Kidney (tissue), 14 donors: ENCODE measurements around the gene SPEM1. TPM values are rescaled to one million over a fixed set of nuclear protein-coding genes. Genes with fewer than 3 reads are reported as not detected.
"Not testable (repeated sequence)": the region's sequence is repeated elsewhere in the genome, so short reads cannot be mapped to it uniquely, and the experiment has no call there.

ENCODE experiments used
- DNase-seq, 5 donors: peaks; one replicate each; pipeline ENCODE4 v3.0.0-alpha.2; 2013 to 2020
- FAIRE-seq: peaks from 2 replicates; lab custom pipeline; 2012; peaks lifted over from hg19 to GRCh38; lab: Jason Lieb, UNC
- H3K27ac ChIP-seq, 2 donors: one replicate each; pipeline ENCODE4 v1.7.0; 2013; ENCODE audit warnings: low read depth in 2 of 2, low read length in 2 of 2, inconsistent platforms in 1 of 2
- H3K27me3 ChIP-seq: one replicate; pipeline ENCODE4 v1.7.1; 2013; ENCODE audit warnings: low read length, inconsistent platforms; ENCODE audit not compliant: control insufficient read depth, insufficient read depth
- H3K36me3 ChIP-seq, 3 donors: one replicate each; pipeline versions ENCODE4 v1.7.0 to v1.7.1; 2013; ENCODE audit warnings: low read length in 3 of 3, control low read depth in 1 of 3, inconsistent platforms in 1 of 3; ENCODE audit not compliant: insufficient read depth in 3 of 3, control insufficient read depth in 2 of 3
- H3K4me1 ChIP-seq, 3 donors: one replicate each; pipeline versions ENCODE4 v1.7.0 to v1.7.1; 2013; ENCODE audit warnings: low read length in 3 of 3, inconsistent platforms in 1 of 3, low read depth in 1 of 3; ENCODE audit not compliant: control insufficient read depth in 2 of 3, insufficient read depth in 2 of 3
- H3K4me3 ChIP-seq, 3 donors: one replicate each; pipeline versions ENCODE4 v1.7.0 to v1.8.1; 2013; ENCODE audit warnings: low read length in 3 of 3, control low read depth in 1 of 3, inconsistent platforms in 1 of 3
- H3K9ac ChIP-seq, 3 donors: one replicate each; pipeline versions ENCODE4 v1.7.0 to v1.7.1; 2013; ENCODE audit warnings: low read length in 3 of 3, control low read depth in 1 of 3, inconsistent platforms in 1 of 3
- H3K9me3 ChIP-seq, 3 donors: one replicate each; pipeline versions ENCODE4 v1.7.0 to v1.7.1; 2013; ENCODE audit warnings: low read length in 3 of 3, control low read depth in 1 of 3, inconsistent platforms in 1 of 3; ENCODE audit not compliant: control insufficient read depth in 2 of 3, insufficient read depth in 1 of 3
- intact Hi-C: fragments of 100-400 bp; cut with DNase I; formaldehyde crosslinking; loops from one replicate; pipeline ENCODE4 v1.11.1; 2022
- polyA plus RNA-seq: library from polyadenylated mRNA; stranded (reverse); fragments of 350-450 nt; fragmentation: Illumina TruSeq; extraction: RNeasy Lipid Tissue Mini Kit (QIAGEN cat#74804); gene quantifications from one replicate; pipeline ENCODE4 v1.2.3, GENCODE V29; 2014; ENCODE audit warnings: low read depth, low replicate concordance; ENCODE audit not compliant: insufficient read depth
- total RNA-seq: library from RNA; stranded (reverse); fragmentation: NEBNext Ultra II Directional; extraction: Animal tissue kit (Norgen Biotek cat#: 25700); gene quantifications from one replicate; pipeline ENCODE4 v1.2.1, GENCODE V29; 2021
- TF ChIP-seq, protein P1 (sequence below): IDR thresholded peaks from 3 replicates; pipeline ENCODE4 v1.5.1; 2012; ENCODE audit warnings: mild to moderate bottlenecking, moderate library complexity, borderline replicate concordance; ENCODE audit not compliant: insufficient read depth; ENCODE audit errors: extremely low read depth
- donor health status: control.
- donor health status: control.
- donor health status: control.
- donor health status: control.
- donor health status: control.
- donor health status: DM: yes; HTN: yes; CAD: no.
- donor health status: Normal renal cell carcinoma (clear cell type).

SPEM1 gene
- total and polyA plus RNA-seq, 2 donors from 2014 or later, result not detected

DNA sequence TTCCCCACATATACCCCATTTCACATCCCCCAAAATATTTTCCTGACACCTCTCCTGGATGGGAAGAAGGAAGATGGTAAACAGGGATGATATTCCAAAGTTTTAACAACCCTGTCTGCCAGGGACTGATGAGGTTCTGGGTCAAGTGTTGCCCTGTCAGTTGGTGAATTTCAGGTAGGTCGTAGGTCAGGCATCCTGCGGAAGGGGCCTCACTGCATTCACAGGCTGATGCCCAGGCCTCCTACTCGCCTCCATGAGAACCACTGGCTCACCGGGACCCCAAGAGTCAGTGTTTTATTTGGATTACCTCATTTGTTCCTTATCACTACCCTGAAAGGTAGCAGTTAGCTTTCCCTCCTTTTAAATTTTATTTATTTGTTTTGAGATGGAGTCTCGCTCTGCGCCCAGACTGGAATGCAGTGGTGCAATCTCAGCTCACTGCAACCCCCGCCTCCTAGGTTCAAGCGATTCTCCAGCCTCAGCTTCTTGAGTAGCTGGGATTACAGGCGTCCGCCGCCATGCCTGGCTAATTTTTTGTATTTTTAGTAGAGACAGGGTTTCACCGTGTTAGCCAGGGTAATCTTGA, 48.8 kb downstream of the SPEM1 start:
- FAIRE-seq (no peak), DNase-seq (peak; percentile 43 to 83 (median 69))
- Histone ChIP-seq H3K27me3 (no peaks in the 10 kb centered on the region), H3K36me3 (peaks cover 0 to 5% (median 2%) of the 10 kb centered on the region in 3 donors), H3K4me3 (no peak overlapping the region), H3K9me3 (no peaks in the 10 kb centered on the region), H3K4me1 (peaks cover 0 to 6% (median 4%) of the 10 kb centered on the region in 3 donors), H3K27ac (no peak overlapping the region), H3K9ac (no peak overlapping the region)
- intact Hi-C loops, result no loop called here
- TF ChIP-seq, protein P1, sequence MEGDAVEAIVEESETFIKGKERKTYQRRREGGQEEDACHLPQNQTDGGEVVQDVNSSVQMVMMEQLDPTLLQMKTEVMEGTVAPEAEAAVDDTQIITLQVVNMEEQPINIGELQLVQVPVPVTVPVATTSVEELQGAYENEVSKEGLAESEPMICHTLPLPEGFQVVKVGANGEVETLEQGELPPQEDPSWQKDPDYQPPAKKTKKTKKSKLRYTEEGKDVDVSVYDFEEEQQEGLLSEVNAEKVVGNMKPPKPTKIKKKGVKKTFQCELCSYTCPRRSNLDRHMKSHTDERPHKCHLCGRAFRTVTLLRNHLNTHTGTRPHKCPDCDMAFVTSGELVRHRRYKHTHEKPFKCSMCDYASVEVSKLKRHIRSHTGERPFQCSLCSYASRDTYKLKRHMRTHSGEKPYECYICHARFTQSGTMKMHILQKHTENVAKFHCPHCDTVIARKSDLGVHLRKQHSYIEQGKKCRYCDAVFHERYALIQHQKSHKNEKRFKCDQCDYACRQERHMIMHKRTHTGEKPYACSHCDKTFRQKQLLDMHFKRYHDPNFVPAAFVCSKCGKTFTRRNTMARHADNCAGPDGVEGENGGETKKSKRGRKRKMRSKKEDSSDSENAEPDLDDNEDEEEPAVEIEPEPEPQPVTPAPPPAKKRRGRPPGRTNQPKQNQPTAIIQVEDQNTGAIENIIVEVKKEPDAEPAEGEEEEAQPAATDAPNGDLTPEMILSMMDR, result no peak

DNA sequence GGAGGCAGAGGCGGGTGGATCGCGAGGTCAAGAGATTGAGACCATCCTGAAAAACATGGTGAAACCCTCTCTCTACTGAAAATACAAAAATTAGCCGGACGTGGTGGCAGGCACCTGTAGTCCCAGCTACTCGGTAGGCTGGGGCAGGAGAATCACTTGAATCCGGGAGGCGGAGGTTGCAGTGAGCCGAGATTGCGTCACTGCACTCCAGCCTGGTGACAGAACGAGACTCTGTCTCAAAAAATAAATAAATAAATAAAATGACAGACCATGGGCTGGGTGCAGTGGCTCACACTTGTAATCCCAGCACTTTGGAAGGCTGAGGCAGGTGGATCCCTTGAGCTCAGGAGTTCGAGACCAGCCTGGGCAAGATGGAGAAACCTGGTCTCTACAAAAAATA, 49.7 kb downstream of the SPEM1 start:
- H3K9ac ChIP-seq, H3K36me3 ChIP-seq, H3K27me3 ChIP-seq, H3K4me1 ChIP-seq, FAIRE-seq, intact Hi-C loops, H3K4me3 ChIP-seq, H3K9me3 ChIP-seq, H3K27ac ChIP-seq: not testable (repeated sequence)
- peak in 1 of 5 donors; percentile 23 for DNase-seq

DNA sequence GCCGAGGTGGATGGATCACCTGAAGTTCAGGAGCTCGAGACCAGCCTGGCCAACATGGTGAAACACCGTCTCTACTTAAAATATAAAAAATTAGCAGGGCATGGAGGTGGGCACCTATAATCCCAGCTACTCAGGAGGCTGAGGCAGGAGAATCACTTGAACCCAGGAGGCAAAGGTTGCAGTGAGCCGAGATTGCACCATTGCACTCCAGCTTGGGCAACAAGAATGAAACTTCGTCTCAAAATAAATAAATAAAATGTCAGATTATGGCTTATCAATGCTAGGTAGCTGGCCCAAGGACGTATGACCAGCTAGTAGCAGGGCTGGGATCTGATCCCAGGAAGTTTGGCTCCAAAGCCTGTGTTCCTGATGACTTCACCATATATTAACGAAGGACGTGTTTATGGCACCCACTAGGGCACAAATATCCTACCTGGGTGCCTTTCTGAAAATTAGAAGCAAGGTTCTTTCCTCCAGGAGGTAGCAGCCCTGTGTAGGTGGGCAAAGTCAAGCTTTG, 50.4 kb downstream of the SPEM1 start:
- H3K9ac ChIP-seq, H3K9me3 ChIP-seq, H3K27me3 ChIP-seq, FAIRE-seq, intact Hi-C loops, H3K4me3 ChIP-seq, H3K36me3 ChIP-seq, H3K4me1 ChIP-seq, H3K27ac ChIP-seq: not testable (repeated sequence)
- DNase-seq, result peak in 1 of 5 donors; percentile 8

Other genes starting within 250 kb of the SPEM1 start
Only the 30 nearest of the 39 such genes appear.
- 477 TPM for gene GABARAP, start 177.9 kb upstream of the SPEM1 start, total RNA-seq
- 1,483 TPM for gene GABARAP, start 177.9 kb upstream of the SPEM1 start, polyA plus RNA-seq
- 113 TPM for gene CTDNEP1, start 168.6 kb upstream of the SPEM1 start, total RNA-seq
- gene CTDNEP1, start 168.6 kb upstream of the SPEM1 start, polyA plus RNA-seq, result 124 TPM
- gene ELP5, start 168.1 kb upstream of the SPEM1 start, total RNA-seq, result 41.9 TPM
- gene ELP5, start 168.1 kb upstream of the SPEM1 start, polyA plus RNA-seq, result 110 TPM
- 233 TPM for gene CLDN7, start 157.8 kb upstream of the SPEM1 start, total RNA-seq
- 119 TPM for gene CLDN7, start 157.8 kb upstream of the SPEM1 start, polyA plus RNA-seq
- 4.2 TPM for gene SLC2A4, start 138.6 kb upstream of the SPEM1 start, total RNA-seq
- 2.8 TPM for gene SLC2A4, start 138.6 kb upstream of the SPEM1 start, polyA plus RNA-seq
- gene YBX2, start 125.7 kb upstream of the SPEM1 start, total RNA-seq, result 1.3 TPM
- gene YBX2, start 125.7 kb upstream of the SPEM1 start, polyA plus RNA-seq, result 3.3 TPM
- gene EIF5A, start 112.7 kb upstream of the SPEM1 start, total RNA-seq, result 306 TPM
- 434 TPM for gene EIF5A, start 112.7 kb upstream of the SPEM1 start, polyA plus RNA-seq
- 67.0 TPM for gene GPS2, start 105.0 kb upstream of the SPEM1 start, total RNA-seq
- 101 TPM for gene GPS2, start 105.0 kb upstream of the SPEM1 start, polyA plus RNA-seq
- gene NEURL4, start 91.0 kb upstream of the SPEM1 start, total RNA-seq, result 44.7 TPM
- 21.2 TPM for gene NEURL4, start 91.0 kb upstream of the SPEM1 start, polyA plus RNA-seq
- gene ACAP1, start 83.8 kb upstream of the SPEM1 start, total RNA-seq, result 26.0 TPM
- gene ACAP1, start 83.8 kb upstream of the SPEM1 start, polyA plus RNA-seq, result 9.9 TPM
- gene KCTD11, start 68.2 kb upstream of the SPEM1 start, total RNA-seq, result 14.4 TPM
- 7.2 TPM for gene KCTD11, start 68.2 kb upstream of the SPEM1 start, polyA plus RNA-seq
- not detected for gene TMEM95, start 65.2 kb upstream of the SPEM1 start, total RNA-seq
- not detected for gene TMEM95, start 65.2 kb upstream of the SPEM1 start, polyA plus RNA-seq
- gene TNK1, start 39.2 kb upstream of the SPEM1 start, total RNA-seq, result 9.3 TPM
- gene TNK1, start 39.2 kb upstream of the SPEM1 start, polyA plus RNA-seq, result 7.6 TPM
- gene PLSCR3, start 25.8 kb upstream of the SPEM1 start, total RNA-seq, result 35.0 TPM
- 26.4 TPM for gene PLSCR3, start 25.8 kb upstream of the SPEM1 start, polyA plus RNA-seq
- 55.8 TPM for gene TMEM256, start 16.2 kb upstream of the SPEM1 start, total RNA-seq
- 389 TPM for gene TMEM256, start 16.2 kb upstream of the SPEM1 start, polyA plus RNA-seq
- gene NLGN2, start 12.5 kb upstream of the SPEM1 start, total RNA-seq, result 23.4 TPM
- 7.3 TPM for gene NLGN2, start 12.5 kb upstream of the SPEM1 start, polyA plus RNA-seq
- not detected for gene SPEM2, start 5.3 kb downstream of the SPEM1 start, total RNA-seq
- gene SPEM2, start 5.3 kb downstream of the SPEM1 start, polyA plus RNA-seq, result not detected
- not detected for gene SPEM3, start 8.5 kb downstream of the SPEM1 start, total RNA-seq
- gene SPEM3, start 8.5 kb downstream of the SPEM1 start, polyA plus RNA-seq, result not detected
- 10.0 TPM for gene TMEM102, start 15.1 kb downstream of the SPEM1 start, total RNA-seq
- 10.0 TPM for gene TMEM102, start 15.1 kb downstream of the SPEM1 start, polyA plus RNA-seq
- 1.4 TPM for gene FGF11, start 19.2 kb downstream of the SPEM1 start, total RNA-seq
- gene FGF11, start 19.2 kb downstream of the SPEM1 start, polyA plus RNA-seq, result 7.7 TPM
- 11.9 TPM for gene CHRNB1, start 24.7 kb downstream of the SPEM1 start, total RNA-seq
- 19.3 TPM for gene CHRNB1, start 24.7 kb downstream of the SPEM1 start, polyA plus RNA-seq
- 64.8 TPM for gene ZBTB4, start 59.3 kb downstream of the SPEM1 start, total RNA-seq
- gene ZBTB4, start 59.3 kb downstream of the SPEM1 start, polyA plus RNA-seq, result 23.2 TPM
- gene SLC35G6, start 61.1 kb downstream of the SPEM1 start, total RNA-seq, result not detected
- not detected for gene SLC35G6, start 61.1 kb downstream of the SPEM1 start, polyA plus RNA-seq
- gene POLR2A, start 64.0 kb downstream of the SPEM1 start, total RNA-seq, result 133 TPM
- 18.6 TPM for gene POLR2A, start 64.0 kb downstream of the SPEM1 start, polyA plus RNA-seq
- gene TNFSF12, start 128.7 kb downstream of the SPEM1 start, total RNA-seq, result 48.0 TPM
- gene TNFSF12, start 128.7 kb downstream of the SPEM1 start, polyA plus RNA-seq, result 61.8 TPM
- gene TNFSF13, start 138.4 kb downstream of the SPEM1 start, total RNA-seq, result 99.2 TPM
- gene TNFSF13, start 138.4 kb downstream of the SPEM1 start, polyA plus RNA-seq, result 68.6 TPM
- gene SENP3, start 141.6 kb downstream of the SPEM1 start, total RNA-seq, result 43.5 TPM
- gene SENP3, start 141.6 kb downstream of the SPEM1 start, polyA plus RNA-seq, result 50.3 TPM
- 92.6 TPM for gene CD68, start 159.3 kb downstream of the SPEM1 start, total RNA-seq
- gene CD68, start 159.3 kb downstream of the SPEM1 start, polyA plus RNA-seq, result 38.3 TPM
- gene MPDU1, start 163.5 kb downstream of the SPEM1 start, total RNA-seq, result 54.2 TPM
- 145 TPM for gene MPDU1, start 163.5 kb downstream of the SPEM1 start, polyA plus RNA-seq
- 0.88 TPM for gene SOX15, start 169.8 kb downstream of the SPEM1 start, total RNA-seq
- gene SOX15, start 169.8 kb downstream of the SPEM1 start, polyA plus RNA-seq, result 0.80 TPM